ENCODE results near the gene GFY. TPM values are rescaled to one million over a fixed set of nuclear protein-coding genes. Genes with fewer than 3 reads are reported as not detected.

The GFY gene
- total and polyA plus RNA-seq, 10 of the 15 experiments (the other 5 are each of a cell fraction or from before 2014, with no cell fraction given), result 0.05 TPM; not detected in 9

GRCh38 chr19:49408816-49409440, 16.3 kb upstream of the GFY start:
- SMC1A ChIA-PET (ENCODE audit: uncharacterized antibody, unreplicated experiment), result interaction anchor here (1.0 kb wide), 1 partner anchor 10 kb away, joined by 4 read pairs; no protein-coding TSS in a partner anchor
- BruUV-seq (replicated peaks), result no TSS peak
- Histone ChIP-seq H3K4me3 (no peak overlapping the region), H3K27ac (ENCODE audit: control insufficient read depth, insufficient read depth) (peak overlapping the region; percentile 62), H3K36me3 (ENCODE audit: control insufficient read depth in 2 of 2, insufficient read depth in 2 of 2, low read length in 1 of 2) (no peaks in the 10 kb centered on the region), H3K9ac (ENCODE audit: control insufficient read depth, insufficient read depth, low read length) (0 out of 2 replicates have a peak overlapping the region, but pooled peaks have one; percentile 48), H3K4me1 (ENCODE audit: control insufficient read depth, insufficient read depth, low read length) (peaks cover 17% of the 10 kb centered on the region), H3K79me2 (ENCODE audit: control insufficient read depth, insufficient read depth, low read length) (no peaks in the 10 kb centered on the region), H3K4me2 (ENCODE audit: control insufficient read depth, insufficient read depth) (peak overlapping the region; percentile 56), H3K9me3 (replicated peaks; ENCODE audit: control insufficient read depth, insufficient read depth, low read length) (no peaks in the 10 kb centered on the region), H3K27me3 (replicated peaks in 1 of 2; ENCODE audit: control insufficient read depth in 2 of 2, insufficient read depth in 2 of 2, low read length in 1 of 2) (no peaks in the 10 kb centered on the region), H4K20me1 (ENCODE audit: control insufficient read depth, insufficient read depth) (no peaks in the 10 kb centered on the region), H2AFZ (ENCODE audit: control insufficient read depth, low read depth, low read length) (peak overlapping the region; percentile 70)
- no peak for FAIRE-seq
- 53% methylated on average over 8 of the region's 8 CpGs for WGBS (ENCODE audit: insufficient coverage, insufficient replicate concordance, low lambda C conversion rate, missing lambda C conversion rate)
- POLR2A ChIA-PET, result interaction anchor here (0.6 to 1.5 kb wide), 4 partner anchors 8 to 44 kb away, joined by 3 to 6 read pairs (median 4); partner anchors contain the start of genes ALDH16A1 and PIH1D1
- intact Hi-C loops (cut with micrococcal nuclease; ENCODE audit: unreplicated experiment) (no loop called here), in situ Hi-C loops (cut with MboI) (no loop called here)
- TF ChIP-seq IKZF1 (conservative IDR thresholded peaks at IDR 0.05), result peak; percentile 54
- peak; percentile 48; a peak in 2 of 4 replicates for TF ChIP-seq IKZF2 (IDR thresholded peaks at IDR 0.05)
- peak; percentile 70 for TF ChIP-seq SPI1 (IDR thresholded peaks at IDR 0.05; ENCODE audit: borderline replicate concordance, insufficient read depth, low read depth, low read length)
- no peak for TF ChIP-seq MLLT1 (IDR thresholded peaks at IDR 0.05)
- TF ChIP-seq GATAD2B (conservative IDR thresholded peaks at IDR 0.05; ENCODE audit: low read depth), result no peak
- TF ChIP-seq CHD4 (IDR thresholded peaks at IDR 0.05), result no peak
- TF ChIP-seq NR2F1 (conservative IDR thresholded peaks at IDR 0.05), result no peak
- TF ChIP-seq EED (IDR thresholded peaks at IDR 0.05; ENCODE audit: low read depth), result peak; percentile 71
- TF ChIP-seq, protein P1, sequence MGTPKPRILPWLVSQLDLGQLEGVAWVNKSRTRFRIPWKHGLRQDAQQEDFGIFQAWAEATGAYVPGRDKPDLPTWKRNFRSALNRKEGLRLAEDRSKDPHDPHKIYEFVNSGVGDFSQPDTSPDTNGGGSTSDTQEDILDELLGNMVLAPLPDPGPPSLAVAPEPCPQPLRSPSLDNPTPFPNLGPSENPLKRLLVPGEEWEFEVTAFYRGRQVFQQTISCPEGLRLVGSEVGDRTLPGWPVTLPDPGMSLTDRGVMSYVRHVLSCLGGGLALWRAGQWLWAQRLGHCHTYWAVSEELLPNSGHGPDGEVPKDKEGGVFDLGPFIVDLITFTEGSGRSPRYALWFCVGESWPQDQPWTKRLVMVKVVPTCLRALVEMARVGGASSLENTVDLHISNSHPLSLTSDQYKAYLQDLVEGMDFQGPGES (IDR thresholded peaks at IDR 0.05), result no peak
- no peak for TF ChIP-seq RCOR1 (conservative IDR thresholded peaks at IDR 0.05; ENCODE audit: low read depth, low read length)
- DNase-seq (ENCODE audit: low read depth, low spot score), result no peak
- peak; percentile 27 for ATAC-seq
- RAD21 ChIA-PET (ENCODE audit: unreplicated experiment), result interaction anchor here (1.0 to 1.4 kb wide), 4 partner anchors 13 to 43 kb away, joined by 3 read pairs; partner anchors contain the start of gene PIH1D1
- CTCF ChIA-PET, result interaction anchor here (0.6 to 2.3 kb wide), 11 partner anchors 10 to 108 kb away, joined by 3 to 10 read pairs (median 4); no protein-coding TSS in a partner anchor

Data from GM12878 (cell line).